PC-9 (cell line): ENCODE results near the gene CACNA1D. TPM values are rescaled to one million over a fixed set of nuclear protein-coding genes. Genes with fewer than 3 reads are reported as not detected.

Experiments used
- BruUV-seq: library from RNA; stranded (reverse); fragments of 400-500 nt; replicated peaks from 2 replicates; lab custom pipeline; 2021; lab: Mats Ljungman, UMichigan
- CTCF ChIA-PET: fragments of 300-600 bp; sonication (Branson Sonifier 250); formaldehyde crosslinking; loops from one replicate; lab custom pipeline; 2022; ENCODE audit warnings: antibody characterized with exemption; lab: Charles Lee
- POLR2A ChIA-PET: fragments of 300-600 bp; sonication (Branson Sonifier 250); formaldehyde crosslinking; loops from one replicate; lab custom pipeline; 2022; ENCODE audit warnings: antibody characterized with exemption; ENCODE audit not compliant: unreplicated experiment; lab: Charles Lee
- DNase-seq, 2 experiments: peaks; one replicate each; pipeline versions ENCODE4 v3.0.0 to v3.0.0-alpha.2; 2015 to 2022; ENCODE audit warnings: mixed read lengths in 1 of 2
- H2AFZ ChIP-seq: fragments of 200-600 bp; sonication (generic); 2 replicates; pipeline ENCODE4 v1.8.1; 2017; ENCODE audit warnings: antibody characterized with exemption
- H3F3A ChIP-seq: fragments of 200-600 bp; sonication (generic); 2 replicates; pipeline ENCODE4 v1.8.1; 2017; ENCODE audit warnings: antibody characterized with exemption, mild to moderate bottlenecking, low read depth; ENCODE audit not compliant: insufficient read depth
- H3K27ac ChIP-seq: fragments of 200-600 bp; sonication (generic); 2 replicates; pipeline ENCODE4 v1.6.1; 2016; ENCODE audit warnings: mixed run types
- H3K27me3 ChIP-seq: fragments of 200-600 bp; sonication (generic); 2 replicates; pipeline ENCODE4 v1.6.1; 2016; ENCODE audit warnings: low read depth, mixed run types; ENCODE audit not compliant: insufficient read depth
- H3K36me3 ChIP-seq: fragments of 200-600 bp; sonication (generic); 2 replicates; pipeline ENCODE4 v1.6.1; 2016; ENCODE audit warnings: low read depth, mixed run types
- H3K4me1 ChIP-seq: fragments of 200-600 bp; sonication (generic); replicated peaks from 2 replicates; pipeline ENCODE4 v1.6.1; 2016; ENCODE audit warnings: mixed run types; ENCODE audit not compliant: insufficient read depth
- H3K4me2 ChIP-seq: fragments of 200-600 bp; sonication (generic); 2 replicates; pipeline ENCODE4 v1.6.1; 2017; ENCODE audit warnings: mixed run types
- H3K4me3 ChIP-seq: fragments of 200-600 bp; sonication (generic); 2 replicates; pipeline ENCODE4 v1.6.1; 2016; ENCODE audit warnings: mixed run types
- H3K79me2 ChIP-seq: fragments of 200-600 bp; sonication (generic); 2 replicates; pipeline ENCODE4 v1.6.1; 2017; ENCODE audit warnings: low read depth, mixed run types
- H3K9me2 ChIP-seq: fragments of 200-600 bp; sonication (generic); 2 replicates; pipeline ENCODE4 v1.8.1; 2017; ENCODE audit warnings: mild to moderate bottlenecking; ENCODE audit not compliant: insufficient read depth
- H3K9me3 ChIP-seq: fragments of 200-600 bp; sonication (generic); 2 replicates; pipeline ENCODE4 v1.8.1; 2016; ENCODE audit warnings: low read depth; ENCODE audit not compliant: insufficient read depth
- H4K20me1 ChIP-seq: fragments of 200-600 bp; sonication (generic); 2 replicates; pipeline ENCODE4 v1.8.1; 2017; ENCODE audit not compliant: insufficient read depth
- CTCF ChIP-seq: fragments of 200-600 bp; sonication (generic); conservative IDR thresholded peaks from 2 replicates; pipeline ENCODE4 v1.6.1; 2017; ENCODE audit warnings: mixed run types, antibody characterized with exemption, mild to moderate bottlenecking, moderate library complexity
- EZH2 ChIP-seq: fragments of 200-600 bp; sonication (generic); IDR thresholded peaks from 2 replicates; pipeline ENCODE4 v1.8.0; 2017; ENCODE audit warnings: antibody characterized with exemption, low read depth
- intact Hi-C: fragments of 100-400 bp; cut with micrococcal nuclease; formaldehyde crosslinking; loops from one replicate; pipeline ENCODE4 v1.10.0; 2022; ENCODE audit not compliant: unreplicated experiment
- total RNA-seq: library from RNA; stranded (reverse); gene quantifications from 2 replicates; pipeline ENCODE4 v1.2.3, GENCODE V29; 2021

The CACNA1D gene
- total RNA-seq, 1 experiment from 2014 or later: not detected

- Histone ChIP-seq H3K4me1 (no peaks in the 10 kb centered on the region), H3K9me3 (no peaks in the 10 kb centered on the region), H3K36me3 (no peaks in the 10 kb centered on the region), H3F3A (no peaks in the 10 kb centered on the region), H2AFZ (no peak overlapping the region), H3K4me2 (no peak overlapping the region), H3K79me2 (no peaks in the 10 kb centered on the region), H4K20me1 (no peaks in the 10 kb centered on the region), H3K9me2 (no peaks in the 10 kb centered on the region), H3K4me3 (no peak overlapping the region), H3K27me3 (peaks cover 80% of the 10 kb centered on the region), H3K27ac (no peak overlapping the region)
- POLR2A ChIA-PET: no interaction called here
- intact Hi-C loops: no loop called here
- BruUV-seq: no TSS peak
- CTCF ChIA-PET: no interaction called here
- no peak for DNase-seq
- no peak for TF ChIP-seq CTCF
- TF ChIP-seq EZH2: no peak
Observed at GRCh38 chr3:53780806-53781205, 286.4 kb downstream of the CACNA1D start.

DNA sequence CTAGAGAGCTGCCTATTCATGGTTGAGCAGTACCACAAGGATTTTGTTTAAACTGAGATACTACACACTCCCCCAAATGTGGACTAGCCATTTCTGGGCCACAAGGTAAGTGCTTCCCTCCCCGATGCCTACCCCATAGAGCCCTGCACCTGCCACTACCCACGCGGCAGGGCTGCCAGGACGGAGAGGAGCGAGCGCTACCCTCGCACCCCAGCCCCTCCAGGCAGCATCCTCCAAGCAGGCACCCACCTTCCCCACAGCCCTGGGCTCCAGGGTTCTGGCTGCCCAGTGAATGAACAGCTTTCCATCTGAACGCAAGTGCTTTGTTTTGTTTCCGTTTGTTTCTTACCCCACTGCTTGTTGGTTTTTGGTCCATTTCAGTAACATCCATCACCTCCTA, 292.6 kb downstream of the CACNA1D start:
- Histone ChIP-seq H3K9me3 (no peaks in the 10 kb centered on the region), H2AFZ (no peak overlapping the region), H3K4me2 (no peak overlapping the region), H3K79me2 (no peaks in the 10 kb centered on the region), H3K4me1 (no peaks in the 10 kb centered on the region), H3K36me3 (no peaks in the 10 kb centered on the region), H3K4me3 (no peak overlapping the region), H3K27me3 (peaks cover 78% of the 10 kb centered on the region), H4K20me1 (no peaks in the 10 kb centered on the region), H3K9me2 (no peaks in the 10 kb centered on the region), H3K27ac (no peak overlapping the region), H3F3A (no peaks in the 10 kb centered on the region)
- DNase-seq: no peak
- POLR2A ChIA-PET: no interaction called here
- CTCF ChIA-PET: no interaction called here
- intact Hi-C loops: no loop called here
- TF ChIP-seq CTCF (no peak), EZH2 (no peak)
- BruUV-seq: no TSS peak

- no peak overlapping the region for H3K4me2 ChIP-seq
- no peaks in the 10 kb centered on the region for H3K9me3 ChIP-seq
- H3F3A ChIP-seq: no peaks in the 10 kb centered on the region
- CTCF ChIA-PET: no interaction called here
- no TSS peak for BruUV-seq
- no peaks in the 10 kb centered on the region for H3K9me2 ChIP-seq
- no peak for DNase-seq
- H2AFZ ChIP-seq: no peak overlapping the region
- TF ChIP-seq CTCF: no peak
- no peak for TF ChIP-seq EZH2
- intact Hi-C loops: no loop called here
- H3K4me1 ChIP-seq: no peaks in the 10 kb centered on the region
- H3K4me3 ChIP-seq: no peak overlapping the region
- POLR2A ChIA-PET: no interaction called here
- H3K36me3 ChIP-seq: no peaks in the 10 kb centered on the region
- no peaks in the 10 kb centered on the region for H3K79me2 ChIP-seq
- no peak overlapping the region for H3K27ac ChIP-seq
- H3K27me3 ChIP-seq: peaks cover 80% of the 10 kb centered on the region
- no peaks in the 10 kb centered on the region for H4K20me1 ChIP-seq
Observed at GRCh38 chr3:53788038-53788437, 293.6 kb downstream of the CACNA1D start.
